ENCODE measurements around the gene FOXP1. TPM values are rescaled to one million over a fixed set of nuclear protein-coding genes. Genes with fewer than 3 reads are reported as not detected.
"Not testable (repeated sequence)": the region's sequence is repeated elsewhere in the genome, so short reads cannot be mapped to it uniquely, and the experiment has no call there.

FOXP1 gene
- total RNA-seq, 1 experiment from 2014 or later: 75.3 TPM

DNA sequence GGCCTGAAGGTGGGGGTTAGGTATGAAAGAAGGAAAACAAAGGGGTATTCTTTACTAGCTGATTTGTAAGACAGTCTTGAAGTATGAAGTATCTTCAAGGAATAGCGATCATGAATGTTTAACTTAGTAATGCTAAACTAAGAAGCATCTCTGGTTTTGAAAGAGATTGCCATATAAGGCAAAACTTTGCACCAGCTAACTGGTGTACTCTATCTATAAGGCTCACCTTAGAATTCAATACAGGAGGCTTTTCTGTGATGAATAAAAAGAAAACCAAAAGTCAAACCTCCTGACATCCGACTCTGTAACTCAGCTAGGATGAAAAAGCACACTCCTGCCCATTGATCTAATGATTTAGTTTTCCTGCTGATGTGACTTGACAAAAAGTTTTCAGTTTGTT is 54.7 kb downstream of the FOXP1 start:
- H3K4me1 Mint-ChIP-seq: peaks cover 22 to 28% of the 10 kb centered on the region in 2 experiments

DNA sequence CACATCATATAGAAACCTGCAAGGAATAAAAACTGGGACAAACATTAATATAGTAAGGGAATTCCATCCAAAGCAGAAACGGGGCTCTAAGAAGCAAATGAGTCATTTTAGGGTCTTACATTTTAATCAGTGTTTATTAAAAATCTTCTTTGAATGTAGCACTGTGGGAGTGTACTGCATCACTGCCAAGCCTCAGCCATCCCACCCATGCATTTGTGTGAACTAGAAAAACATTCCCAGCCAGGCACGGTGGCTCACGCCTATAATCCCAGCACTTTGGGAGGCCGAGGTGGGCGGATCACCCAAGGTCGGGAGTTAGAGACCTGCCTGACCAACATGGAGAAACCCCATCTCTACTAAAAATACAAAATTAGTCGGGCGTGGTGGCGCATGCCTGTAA is 57.1 kb downstream of the FOXP1 start:
- not testable (repeated sequence) for H2BK20ac ChIP-seq (ENCODE audit: low read depth, low read length, poor library complexity, severe bottlenecking); H2BK5ac ChIP-seq (ENCODE audit: insufficient read length, low read length); H4K91ac ChIP-seq (ENCODE audit: insufficient read length, low read depth, low read length); H3K4ac ChIP-seq (ENCODE audit: low read depth, low read length); H2BK12ac ChIP-seq (ENCODE audit: insufficient read length, low read depth, low read length); DNase-seq; H3K23ac ChIP-seq (ENCODE audit: insufficient read length, low read depth, low read length); H3K56ac ChIP-seq (ENCODE audit: insufficient read length, low read depth, low read length); H3K4me2 ChIP-seq (ENCODE audit: insufficient read depth, insufficient read length, low read length); H3K4me1 ChIP-seq (ENCODE audit: insufficient read depth, low read length); H3K23me2 ChIP-seq (ENCODE audit: insufficient read length, low read depth, low read length, poor library complexity, severe bottlenecking); H3K18ac ChIP-seq (ENCODE audit: insufficient read length, low read depth, low read length); H2AFZ ChIP-seq (ENCODE audit: low read length); H3K36me3 Mint-ChIP-seq (ENCODE audit: insufficient read depth in 1 of 3, low read depth in 3 of 3); H2BK15ac ChIP-seq (ENCODE audit: low read depth, low read length); H3K27ac ChIP-seq (ENCODE audit: insufficient read length, low read depth, low read length); H3K9ac ChIP-seq (ENCODE audit: extremely low read depth, insufficient read length, low read length); H2BK120ac ChIP-seq (ENCODE audit: low read depth, low read length, poor library complexity, severe bottlenecking); H3K14ac ChIP-seq (ENCODE audit: insufficient read depth, low read length); H2AK5ac ChIP-seq (ENCODE audit: insufficient read length, low read length); H4K8ac ChIP-seq (replicated peaks; ENCODE audit: insufficient read length, low read depth, low read length); H3K9me3 ChIP-seq (ENCODE audit: control insufficient read depth, low read depth, low read length); H3T11ph ChIP-seq (ENCODE audit: low read length); H3K79me2 ChIP-seq (ENCODE audit: insufficient read depth, low read length); H3K27me3 Mint-ChIP-seq (ENCODE audit: low read depth); H3K27ac Mint-ChIP-seq; H3K4me3 Mint-ChIP-seq; H3K27me3 ChIP-seq (ENCODE audit: insufficient read depth, low read length); H4K5ac ChIP-seq (ENCODE audit: insufficient read length, low read depth, low read length); H3K9me3 Mint-ChIP-seq; H4K20me1 ChIP-seq (ENCODE audit: control insufficient read depth, insufficient read depth, insufficient read length); H3K79me1 ChIP-seq (ENCODE audit: insufficient read depth, low read depth, low read length, poor library complexity, severe bottlenecking)
- H3K4me1 Mint-ChIP-seq: peaks cover 24 to 29% of the 10 kb centered on the region in 2 experiments
- WGBS (ENCODE audit: extremely low coverage, insufficient read length, low lambda C conversion rate): no CpG with 5 or more reads among the region's 9 CpGs

More for the DNA sequence above, 54.7 kb downstream of the FOXP1 start:
- Histone ChIP-seq H3K18ac (ENCODE audit: insufficient read length, low read depth, low read length) (no peak overlapping the region), H3K4ac (ENCODE audit: low read depth, low read length) (no peak overlapping the region), H4K8ac (replicated peaks; ENCODE audit: insufficient read length, low read depth, low read length) (no peak overlapping the region), H4K91ac (ENCODE audit: insufficient read length, low read depth, low read length) (no peak overlapping the region), H3K27me3 (ENCODE audit: insufficient read depth, low read length) (no peaks in the 10 kb centered on the region), H3K23me2 (ENCODE audit: insufficient read length, low read depth, low read length, poor library complexity, severe bottlenecking) (no peaks in the 10 kb centered on the region), H2BK20ac (ENCODE audit: low read depth, low read length, poor library complexity, severe bottlenecking) (no peak overlapping the region), H2BK15ac (ENCODE audit: low read depth, low read length) (no peak overlapping the region), H2BK5ac (ENCODE audit: insufficient read length, low read length) (no peak overlapping the region), H3K79me1 (ENCODE audit: insufficient read depth, low read depth, low read length, poor library complexity, severe bottlenecking) (no peaks in the 10 kb centered on the region), H3K23ac (ENCODE audit: insufficient read length, low read depth, low read length) (no peak overlapping the region), H2BK12ac (ENCODE audit: insufficient read length, low read depth, low read length) (no peak overlapping the region), H3K27ac (ENCODE audit: insufficient read length, low read depth, low read length) (no peak overlapping the region), H3K9ac (ENCODE audit: extremely low read depth, insufficient read length, low read length) (no peak overlapping the region), H2AK5ac (ENCODE audit: insufficient read length, low read length) (no peak overlapping the region), H3K9me3 (ENCODE audit: control insufficient read depth, low read depth, low read length) (no peaks in the 10 kb centered on the region), H3K4me2 (ENCODE audit: insufficient read depth, insufficient read length, low read length) (no peak overlapping the region), H4K20me1 (ENCODE audit: control insufficient read depth, insufficient read depth, insufficient read length) (no peaks in the 10 kb centered on the region), H3T11ph (ENCODE audit: low read length) (no peak overlapping the region), H2AFZ (ENCODE audit: low read length) (no peak overlapping the region), H3K56ac (ENCODE audit: insufficient read length, low read depth, low read length) (no peak overlapping the region), H4K5ac (ENCODE audit: insufficient read length, low read depth, low read length) (no peak overlapping the region), H3K79me2 (ENCODE audit: insufficient read depth, low read length) (no peaks in the 10 kb centered on the region), H3K4me1 (ENCODE audit: insufficient read depth, low read length) (peaks cover 1% of the 10 kb centered on the region; the same call in 1 of the 2 replicates), H3K14ac (ENCODE audit: insufficient read depth, low read length) (no peak overlapping the region), H2BK120ac (ENCODE audit: low read depth, low read length, poor library complexity, severe bottlenecking) (no peak overlapping the region)
- no peak for DNase-seq
- TF ChIP-seq, protein P1, sequence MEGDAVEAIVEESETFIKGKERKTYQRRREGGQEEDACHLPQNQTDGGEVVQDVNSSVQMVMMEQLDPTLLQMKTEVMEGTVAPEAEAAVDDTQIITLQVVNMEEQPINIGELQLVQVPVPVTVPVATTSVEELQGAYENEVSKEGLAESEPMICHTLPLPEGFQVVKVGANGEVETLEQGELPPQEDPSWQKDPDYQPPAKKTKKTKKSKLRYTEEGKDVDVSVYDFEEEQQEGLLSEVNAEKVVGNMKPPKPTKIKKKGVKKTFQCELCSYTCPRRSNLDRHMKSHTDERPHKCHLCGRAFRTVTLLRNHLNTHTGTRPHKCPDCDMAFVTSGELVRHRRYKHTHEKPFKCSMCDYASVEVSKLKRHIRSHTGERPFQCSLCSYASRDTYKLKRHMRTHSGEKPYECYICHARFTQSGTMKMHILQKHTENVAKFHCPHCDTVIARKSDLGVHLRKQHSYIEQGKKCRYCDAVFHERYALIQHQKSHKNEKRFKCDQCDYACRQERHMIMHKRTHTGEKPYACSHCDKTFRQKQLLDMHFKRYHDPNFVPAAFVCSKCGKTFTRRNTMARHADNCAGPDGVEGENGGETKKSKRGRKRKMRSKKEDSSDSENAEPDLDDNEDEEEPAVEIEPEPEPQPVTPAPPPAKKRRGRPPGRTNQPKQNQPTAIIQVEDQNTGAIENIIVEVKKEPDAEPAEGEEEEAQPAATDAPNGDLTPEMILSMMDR (conservative IDR thresholded peaks at IDR 0.05): no peak
- Mint-ChIP-seq H3K9me3 (no peaks in the 10 kb centered on the region), H3K27me3 (ENCODE audit: low read depth) (no peaks in the 10 kb centered on the region), H3K4me3 (no peak overlapping the region), H3K36me3 (ENCODE audit: insufficient read depth in 1 of 3, low read depth in 3 of 3) (no peaks in the 10 kb centered on the region), H3K27ac (0 out of 7 replicates have a peak overlapping the region, but pooled peaks of 1 of the 3 experiments have one; percentile 5)
- no CpG with 5 or more reads among the region's 2 CpGs for WGBS (ENCODE audit: extremely low coverage, insufficient read length, low lambda C conversion rate)

Measured in H9 (cell line).